ENCODE results near the gene RHOB.

RHOB gene

DNA sequence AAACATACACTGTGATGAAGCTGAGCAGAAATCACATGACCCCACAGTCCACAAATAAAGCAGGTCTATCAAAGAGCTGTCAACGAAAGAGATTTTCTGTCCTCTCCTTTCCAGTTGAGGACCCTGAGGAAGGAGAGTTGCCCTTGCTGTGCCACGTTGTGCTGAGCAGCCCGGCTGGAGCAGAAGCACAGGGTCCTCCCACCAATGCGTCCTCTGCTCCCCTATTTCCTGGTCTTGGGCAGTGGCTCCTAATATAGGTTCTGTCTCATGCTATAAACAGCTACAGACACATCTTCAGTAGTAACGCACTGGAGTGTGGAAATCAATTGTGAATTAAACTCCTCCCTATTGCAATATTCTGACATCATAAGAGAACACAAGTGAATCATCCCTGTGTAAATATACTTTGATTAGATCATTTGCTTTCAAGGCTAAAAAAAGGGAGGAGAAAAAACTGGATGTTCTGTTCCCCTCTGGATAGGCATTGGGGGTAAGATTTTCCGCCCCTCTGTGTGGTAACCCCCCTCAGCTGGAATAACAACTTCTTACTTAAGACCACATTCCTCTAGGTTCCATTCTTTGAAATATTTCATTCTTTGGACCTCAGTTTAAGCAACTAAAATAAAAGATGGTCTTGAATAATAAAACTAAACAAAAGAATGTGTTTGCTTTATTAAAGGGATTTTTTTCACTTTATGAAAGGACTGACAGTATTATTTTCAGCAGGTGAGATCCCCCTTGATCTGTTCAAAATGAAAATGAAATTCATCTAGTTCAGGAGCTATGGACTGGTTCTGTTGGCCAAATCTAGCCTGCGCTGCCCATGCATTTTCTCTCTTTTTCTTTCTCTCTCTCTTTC is 8.3 kb upstream of the RHOB start:
- TF ChIP-seq GATA1 (IDR thresholded peaks at IDR 0.05; ENCODE audit: low read depth, low read length) (no peak), POLR2A (IDR thresholded peaks at IDR 0.05; ENCODE audit: low read length) (no peak)
- no peak for DNase-seq

DNA sequence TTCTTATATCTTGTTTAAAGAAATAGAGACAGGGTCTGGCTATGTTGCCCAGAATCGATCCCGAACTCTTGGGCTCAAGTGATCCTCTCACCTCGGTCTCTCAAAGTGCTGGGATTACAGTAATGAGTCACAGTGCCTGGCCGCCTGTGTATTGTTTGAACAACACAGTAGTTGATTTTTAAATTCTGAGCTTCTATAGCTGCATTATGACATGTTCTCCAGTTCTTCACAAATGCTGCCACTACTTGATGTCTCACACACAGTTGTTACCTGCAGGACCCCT is 7.7 kb upstream of the RHOB start:
- DNase-seq = no peak
- no peak for TF ChIP-seq GATA1 (IDR thresholded peaks at IDR 0.05; ENCODE audit: low read depth, low read length)
- no peak for TF ChIP-seq POLR2A (IDR thresholded peaks at IDR 0.05; ENCODE audit: low read length)

DNA sequence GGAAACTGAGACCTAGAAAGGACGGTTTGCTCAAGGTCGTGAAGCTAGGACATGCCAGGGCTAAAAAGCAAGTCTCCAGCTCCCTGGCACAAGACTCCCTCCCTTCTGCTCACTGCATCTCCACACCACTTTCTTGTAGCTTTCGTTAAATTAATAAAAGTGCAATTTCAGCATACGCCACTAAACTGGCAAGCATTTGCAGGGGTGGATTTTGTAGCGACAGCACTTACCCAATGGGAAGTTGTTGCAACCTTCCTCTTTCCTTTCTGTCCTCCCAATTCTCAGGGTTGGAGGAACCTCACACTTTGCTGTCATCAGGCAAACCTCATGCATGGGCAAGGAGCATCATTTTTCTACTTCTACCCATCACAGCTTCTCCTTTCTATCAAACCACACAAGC is 7.4 kb upstream of the RHOB start:
- DNase-seq = peak in 1 of 2 experiments; percentile 11
- no peak for TF ChIP-seq GATA1 (IDR thresholded peaks at IDR 0.05; ENCODE audit: low read depth, low read length)
- TF ChIP-seq POLR2A (IDR thresholded peaks at IDR 0.05; ENCODE audit: low read length) = no peak

DNA sequence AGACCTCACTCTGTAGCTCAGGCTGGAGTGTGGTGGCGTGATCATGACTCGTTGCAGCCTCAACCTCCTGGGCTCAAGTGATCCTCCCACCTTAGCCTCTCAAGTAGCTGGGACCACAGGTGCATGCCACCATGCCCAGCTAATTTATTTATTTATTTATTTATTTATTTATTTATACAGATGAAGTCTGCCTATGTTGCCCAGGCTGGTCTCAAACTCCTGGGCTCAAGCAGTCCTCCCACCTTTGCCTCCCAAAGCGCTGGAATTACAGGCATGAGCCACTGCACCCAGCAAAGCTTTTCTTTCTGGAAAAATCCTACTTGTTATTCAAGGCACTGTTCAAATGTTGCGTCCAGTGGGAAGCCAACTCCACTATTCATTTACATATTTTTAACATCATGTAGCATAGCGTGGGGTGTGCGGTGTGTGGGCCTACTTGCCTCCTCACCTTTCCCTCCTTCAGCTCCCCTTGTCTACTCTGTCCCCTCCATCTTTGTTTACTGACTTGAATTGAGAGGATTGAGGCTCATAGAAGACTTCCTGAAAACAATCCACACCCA is 6.8 kb upstream of the RHOB start:
- DNase-seq = no peak
- TF ChIP-seq GATA1 (IDR thresholded peaks at IDR 0.05; ENCODE audit: low read depth, low read length) (no peak), POLR2A (IDR thresholded peaks at IDR 0.05; ENCODE audit: low read length) (no peak)

DNA sequence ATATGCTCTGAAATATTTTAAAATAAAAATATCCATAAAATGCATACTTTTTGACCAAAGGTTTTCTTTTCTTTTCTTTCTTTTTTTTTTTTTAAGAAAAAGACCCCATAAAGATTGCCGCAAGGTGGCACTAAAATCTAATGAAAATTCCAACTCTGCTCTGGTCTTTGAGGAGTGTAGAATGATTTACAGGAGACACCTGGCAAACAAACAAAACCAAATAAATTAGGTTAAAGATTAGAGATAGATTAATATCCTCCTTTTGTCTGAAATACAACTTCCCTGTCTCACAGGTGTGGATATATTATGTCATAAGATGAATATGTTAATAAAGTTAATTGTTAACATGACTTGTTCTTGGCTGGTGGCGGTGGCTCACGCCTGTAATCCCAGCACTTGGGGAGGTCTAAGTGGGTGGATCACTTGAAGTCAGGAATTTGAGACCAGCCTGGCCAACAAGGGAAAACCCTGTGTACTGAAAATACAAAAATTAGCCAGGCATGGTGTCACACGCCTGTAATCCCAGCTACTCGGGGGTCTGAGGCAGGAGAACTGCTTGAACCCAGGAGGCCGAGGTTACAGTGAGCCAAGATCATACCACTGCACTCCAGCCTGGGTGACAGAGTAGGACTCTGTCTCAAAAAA is 3.5 kb upstream of the RHOB start:
- peak; percentile 36 to 67 for DNase-seq
- TF ChIP-seq GATA1 (IDR thresholded peaks at IDR 0.05; ENCODE audit: low read depth, low read length) (no peak), POLR2A (IDR thresholded peaks at IDR 0.05; ENCODE audit: low read length) (no peak)

DNA sequence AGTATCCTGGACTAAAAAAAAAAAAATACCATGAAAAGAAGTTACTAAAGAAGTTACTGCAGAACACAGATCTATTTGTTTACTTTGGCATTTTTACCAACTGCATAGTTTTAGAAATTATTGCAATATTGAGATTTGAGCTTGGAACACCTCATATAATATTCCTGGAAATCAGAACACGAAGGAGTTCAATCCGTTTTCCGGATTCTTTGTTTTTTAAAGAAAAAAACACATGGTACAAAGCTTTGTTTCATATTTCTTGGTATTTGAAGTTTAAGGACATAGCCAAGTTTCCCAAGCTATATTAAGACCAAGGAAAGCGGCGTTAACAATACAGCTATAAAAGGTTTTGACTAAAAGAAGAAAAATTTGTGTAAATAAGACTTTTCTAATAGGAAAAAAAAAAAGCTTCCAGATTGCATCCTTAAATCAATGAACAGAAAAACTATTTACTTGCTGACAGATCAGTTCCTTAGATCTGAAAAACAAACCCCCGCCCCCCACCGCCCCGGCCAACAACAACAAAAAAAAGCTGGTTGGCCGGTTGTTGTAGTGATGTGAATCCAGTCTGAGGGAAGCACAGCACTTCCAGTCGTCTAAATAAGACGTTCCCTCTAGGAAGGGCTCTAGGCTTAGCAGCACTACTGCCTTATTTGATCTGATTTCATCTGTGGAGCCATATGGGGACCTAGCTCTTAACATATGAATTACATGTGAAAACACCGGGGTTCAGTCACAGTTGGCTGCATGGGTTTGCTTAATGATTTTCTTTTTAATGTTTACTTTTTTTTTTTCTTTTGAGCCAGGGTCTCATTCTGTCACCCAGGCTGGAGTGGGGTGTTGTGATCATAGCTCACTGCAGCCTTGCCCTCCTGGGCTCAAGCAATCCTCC is 2.5 kb upstream of the RHOB start:
- no peak for DNase-seq
- TF ChIP-seq GATA1 (IDR thresholded peaks at IDR 0.05; ENCODE audit: low read depth, low read length) (no peak), POLR2A (IDR thresholded peaks at IDR 0.05; ENCODE audit: low read length) (no peak)

DNA sequence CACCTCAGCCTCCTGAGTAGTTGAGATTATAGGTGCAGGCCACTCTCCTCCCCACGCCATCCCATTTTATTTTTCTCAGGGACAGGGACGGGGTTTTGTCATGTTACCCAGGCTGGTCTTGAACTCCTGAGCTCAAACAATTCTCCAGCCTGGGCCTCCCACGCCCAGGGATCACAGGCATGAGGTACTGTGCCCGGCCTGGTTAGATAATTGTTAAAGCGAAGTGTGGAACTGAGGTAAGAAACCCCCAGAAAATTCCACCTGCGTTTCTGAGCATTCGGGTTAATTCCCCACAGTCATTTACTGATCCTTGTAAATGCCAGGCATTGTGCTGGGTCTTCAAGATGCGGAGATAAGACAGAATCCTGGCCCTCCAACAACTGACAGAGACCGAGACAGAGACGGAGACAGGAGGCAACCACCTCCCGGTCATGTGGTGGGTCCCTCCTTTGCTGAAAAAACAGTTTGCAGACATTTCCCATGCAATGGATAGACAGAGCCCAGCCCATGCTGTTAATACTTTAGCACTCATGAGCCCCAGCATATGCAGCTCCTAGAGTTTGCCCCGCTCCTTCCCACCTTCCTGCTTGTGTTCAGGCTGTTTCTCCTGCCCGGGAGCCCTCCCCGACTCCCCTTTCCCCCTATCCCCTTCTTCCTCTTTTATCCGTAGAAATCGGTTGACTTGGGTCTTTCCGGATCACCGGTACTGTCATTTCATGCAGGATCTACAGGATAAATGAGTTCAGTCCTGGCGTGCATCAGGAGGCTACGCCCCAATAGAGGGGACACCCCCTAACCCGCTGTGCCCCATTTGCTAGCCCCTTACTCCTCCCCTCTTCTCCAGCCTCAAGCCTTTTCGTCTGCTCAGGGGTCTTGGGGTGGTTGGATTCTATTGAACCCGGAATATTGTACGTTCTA is 1.6 kb upstream of the RHOB start:
- DNase-seq = no peak
- TF ChIP-seq POLR2A (IDR thresholded peaks at IDR 0.05; ENCODE audit: low read length) (no peak), GATA1 (IDR thresholded peaks at IDR 0.05; ENCODE audit: low read depth, low read length) (no peak)

DNA sequence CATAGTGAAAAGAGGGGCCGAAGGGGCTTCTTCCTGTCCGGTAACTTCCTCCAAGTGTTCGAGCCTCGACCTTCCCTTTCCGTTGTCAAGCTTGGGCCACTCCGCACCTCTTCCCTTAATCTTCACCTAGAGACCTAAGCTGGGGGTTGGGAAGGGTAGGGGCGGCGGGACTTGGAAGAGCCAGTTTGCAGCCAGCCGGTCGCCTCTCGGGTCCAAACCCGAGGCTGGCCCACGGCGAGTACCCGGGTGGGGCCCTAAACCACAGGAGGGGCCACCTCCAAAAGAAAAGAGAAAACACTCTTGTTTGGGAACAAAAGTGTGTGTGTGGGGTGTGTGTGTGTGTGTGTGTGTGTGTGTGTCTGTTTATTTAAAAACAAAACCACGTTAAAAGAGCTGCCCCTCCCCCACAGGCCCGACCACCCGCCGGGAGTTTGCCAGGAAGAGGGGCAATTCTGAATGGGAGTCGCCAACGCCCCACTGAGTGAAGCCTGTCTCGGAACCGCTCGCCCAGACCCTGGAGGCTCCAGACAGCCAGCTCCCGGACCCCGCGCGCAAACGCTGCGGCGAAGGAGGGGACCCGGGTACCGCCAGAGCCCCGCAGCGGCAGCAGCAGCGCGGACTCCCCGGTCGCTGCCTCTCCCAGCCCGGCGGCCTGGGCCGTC is 488 bp upstream of the RHOB start:
- DNase-seq = no peak
- TF ChIP-seq GATA1 (IDR thresholded peaks at IDR 0.05; ENCODE audit: low read depth, low read length) (no peak), POLR2A (IDR thresholded peaks at IDR 0.05; ENCODE audit: low read length) (no peak)

DNA sequence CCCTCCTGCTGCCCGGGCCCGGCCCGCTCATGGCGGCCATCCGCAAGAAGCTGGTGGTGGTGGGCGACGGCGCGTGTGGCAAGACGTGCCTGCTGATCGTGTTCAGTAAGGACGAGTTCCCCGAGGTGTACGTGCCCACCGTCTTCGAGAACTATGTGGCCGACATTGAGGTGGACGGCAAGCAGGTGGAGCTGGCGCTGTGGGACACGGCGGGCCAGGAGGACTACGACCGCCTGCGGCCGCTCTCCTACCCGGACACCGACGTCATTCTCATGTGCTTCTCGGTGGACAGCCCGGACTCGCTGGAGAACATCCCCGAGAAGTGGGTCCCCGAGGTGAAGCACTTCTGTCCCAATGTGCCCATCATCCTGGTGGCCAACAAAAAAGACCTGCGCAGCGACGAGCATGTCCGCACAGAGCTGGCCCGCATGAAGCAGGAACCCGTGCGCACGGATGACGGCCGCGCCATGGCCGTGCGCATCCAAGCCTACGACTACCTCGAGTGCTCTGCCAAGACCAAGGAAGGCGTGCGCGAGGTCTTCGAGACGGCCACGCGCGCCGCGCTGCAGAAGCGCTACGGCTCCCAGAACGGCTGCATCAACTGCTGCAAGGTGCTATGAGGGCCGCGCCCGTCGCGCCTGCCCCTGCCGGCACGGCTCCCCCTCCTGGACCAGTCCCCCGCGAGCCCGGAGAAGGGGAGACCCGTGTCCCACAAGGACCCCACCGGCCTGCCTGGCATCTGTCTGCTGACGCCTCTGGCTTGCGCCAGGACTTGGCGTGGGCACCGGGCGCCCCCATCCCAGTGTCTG is 767 bp downstream of the RHOB start:
- TF ChIP-seq POLR2A (IDR thresholded peaks at IDR 0.05; ENCODE audit: low read length) (no peak), GATA1 (IDR thresholded peaks at IDR 0.05; ENCODE audit: low read depth, low read length) (no peak)
- DNase-seq = peak; percentile 62 to 78

DNA sequence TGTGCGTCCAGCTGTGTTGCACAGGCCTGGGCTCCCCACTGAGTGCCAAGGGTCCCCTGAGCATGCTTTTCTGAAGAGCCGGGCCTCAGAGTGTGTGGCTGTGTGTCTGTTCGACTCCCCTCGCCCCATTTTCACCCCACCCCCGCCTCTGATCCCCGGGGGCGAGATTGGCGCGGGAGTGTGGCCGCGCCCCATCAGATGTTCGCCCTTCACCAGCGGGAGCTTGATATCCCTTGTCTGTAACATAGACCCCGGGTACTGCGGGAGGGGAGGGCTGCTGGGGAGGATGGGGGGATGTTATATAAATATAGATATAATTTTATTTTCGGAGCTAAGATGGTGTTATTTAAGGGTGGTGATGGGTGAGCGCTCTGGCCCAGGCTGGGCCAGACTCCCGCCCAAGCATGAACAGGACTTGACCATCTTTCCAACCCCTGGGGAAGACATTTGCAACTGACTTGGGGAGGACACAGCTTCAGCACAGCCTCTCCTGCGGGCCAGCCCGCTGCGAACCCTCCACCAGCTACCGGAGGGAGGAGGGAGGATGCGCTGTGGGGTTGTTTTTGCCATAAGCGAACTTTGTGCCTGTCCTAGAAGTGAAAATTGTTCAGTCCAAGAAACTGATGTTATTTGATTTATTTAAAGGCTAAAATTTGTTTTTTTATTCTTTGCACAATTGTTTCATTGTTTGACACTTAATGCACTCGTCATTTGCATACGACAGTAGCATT is 1.5 kb downstream of the RHOB start:
- DNase-seq = peak in 1 of 2 experiments; percentile 36
- no peak for TF ChIP-seq GATA1 (IDR thresholded peaks at IDR 0.05; ENCODE audit: low read depth, low read length)
- no peak for TF ChIP-seq POLR2A (IDR thresholded peaks at IDR 0.05; ENCODE audit: low read length)

DNA sequence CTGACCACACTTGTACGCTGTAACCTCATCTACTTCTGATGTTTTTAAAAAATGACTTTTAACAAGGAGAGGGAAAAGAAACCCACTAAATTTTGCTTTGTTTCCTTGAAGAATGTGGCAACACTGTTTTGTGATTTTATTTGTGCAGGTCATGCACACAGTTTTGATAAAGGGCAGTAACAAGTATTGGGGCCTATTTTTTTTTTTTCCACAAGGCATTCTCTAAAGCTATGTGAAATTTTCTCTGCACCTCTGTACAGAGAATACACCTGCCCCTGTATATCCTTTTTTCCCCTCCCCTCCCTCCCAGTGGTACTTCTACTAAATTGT is 2.1 kb downstream of the RHOB start:
- DNase-seq = no peak
- TF ChIP-seq GATA1 (IDR thresholded peaks at IDR 0.05; ENCODE audit: low read depth, low read length) = no peak
- no peak for TF ChIP-seq POLR2A (IDR thresholded peaks at IDR 0.05; ENCODE audit: low read length)
